ENCODE measurements around the gene IPMK. TPM values are rescaled to one million over a fixed set of nuclear protein-coding genes. Genes with fewer than 3 reads are reported as not detected.

IPMK gene
- total RNA-seq (2014; rRNA removed; shearing (Covaris generic)) (17.6 and 17.8 TPM in 2 replicates), polyA plus RNA-seq (2016; fragmentation: Nextera tagmentation; extraction: Ambion mirVana) (5.5 and 6.2 TPM in 2 replicates)
- long read RNA-seq, partial matches to known transcripts: 1 of 1 reads
- long read RNA-seq, other reads (novel, unspliced or antisense): 0 of 1 reads

GRCh38 chr10:58267713-58268453 lies at the start of gene IPMK:
Gene IPMK (minus strand): TSS chr10:58267894. CDS start chr10:58267611, 283 bp downstream.
- H3K27ac Mint-ChIP-seq: peak within 1 kb of the TSS; percentile 93
- Histone ChIP-seq H2AFZ (peak within 1 kb of the TSS; percentile 77), H3F3A (replicated peaks; ENCODE audit: low read depth) (no peaks in the 10 kb centered on the region; the same call in 1 of the 2 replicates), H3K27me3 (ENCODE audit: insufficient read depth) (no peaks in the 10 kb centered on the region), H3K4me1 (ENCODE audit: insufficient read depth) (peaks cover 32% of the 10 kb centered on the region), H3K4me2 (peak within 1 kb of the TSS; percentile 91), H4K20me1 (replicated peaks; ENCODE audit: insufficient read depth) (no peaks in the 10 kb centered on the region), H3K4me3 (peak within 1 kb of the TSS; percentile 80), H3K9me2 (ENCODE audit: insufficient read depth) (no peaks in the 10 kb centered on the region), H3K79me2 (replicated peaks; ENCODE audit: insufficient read depth) (peaks cover 74% of the 10 kb centered on the region), H3K27ac (ENCODE audit: low read depth) (peak within 1 kb of the TSS; percentile 83), H3K36me3 (ENCODE audit: insufficient read depth) (no peaks in the 10 kb centered on the region)
- H3K27me3 Mint-ChIP-seq (ENCODE audit: insufficient read depth, low read depth, poor library complexity): peaks cover 7% of the 10 kb centered on the region
- peak within 1 kb of the TSS; percentile 97 for H3K4me3 Mint-ChIP-seq
- peaks cover 3% of the 10 kb centered on the region; the same call in 2 of the 3 replicates for H3K9me3 Mint-ChIP-seq
- ATAC-seq (peak; percentile 69), DNase-seq (ENCODE audit: low spot score) (peak; percentile 94)
- peaks cover 32% of the 10 kb centered on the region for H3K4me1 Mint-ChIP-seq
- peaks cover 6% of the 10 kb centered on the region; the same call in 1 of the 3 replicates for H3K36me3 Mint-ChIP-seq (ENCODE audit: low read depth)
- peak; percentile 63 for TF ChIP-seq POLR2AphosphoS5 (IDR thresholded peaks at IDR 0.05; ENCODE audit: low read depth)
- TF ChIP-seq CREB1 (CRISPR knock-in tag; IDR thresholded peaks at IDR 0.05; ENCODE audit: low read depth): peak; percentile 75; the same call in 1 of the 2 replicates
- TF ChIP-seq ZNF114 (CRISPR knock-in tag; IDR thresholded peaks at IDR 0.05): no peak
- TF ChIP-seq CTCF (conservative IDR thresholded peaks at IDR 0.05; ENCODE audit: low read depth in 2 of 2): no peak

GRCh38 chr10:58316874-58317273 lies 49.2 kb upstream of the IPMK start:
- H3K36me3 Mint-ChIP-seq (ENCODE audit: low read depth): no peaks in the 10 kb centered on the region
- H3K4me1 Mint-ChIP-seq: no peaks in the 10 kb centered on the region
- Histone ChIP-seq H3K9me2 (ENCODE audit: insufficient read depth) (no peaks in the 10 kb centered on the region), H3K4me3 (no peak overlapping the region), H4K20me1 (replicated peaks; ENCODE audit: insufficient read depth) (no peaks in the 10 kb centered on the region), H3K79me2 (replicated peaks; ENCODE audit: insufficient read depth) (no peaks in the 10 kb centered on the region), H3F3A (replicated peaks; ENCODE audit: low read depth) (no peaks in the 10 kb centered on the region), H3K4me1 (ENCODE audit: insufficient read depth) (no peaks in the 10 kb centered on the region), H3K27ac (ENCODE audit: low read depth) (no peak overlapping the region), H2AFZ (no peak overlapping the region), H3K4me2 (no peak overlapping the region), H3K27me3 (ENCODE audit: insufficient read depth) (no peaks in the 10 kb centered on the region), H3K36me3 (ENCODE audit: insufficient read depth) (no peaks in the 10 kb centered on the region)
- no peak for DNase-seq (ENCODE audit: low spot score)
- ATAC-seq: no peak
- no peak overlapping the region for H3K27ac Mint-ChIP-seq
- H3K4me3 Mint-ChIP-seq: no peak overlapping the region
- H3K9me3 Mint-ChIP-seq: no peaks in the 10 kb centered on the region
- H3K27me3 Mint-ChIP-seq (ENCODE audit: insufficient read depth, low read depth, poor library complexity): no peaks in the 10 kb centered on the region
- TF ChIP-seq, protein P1, sequence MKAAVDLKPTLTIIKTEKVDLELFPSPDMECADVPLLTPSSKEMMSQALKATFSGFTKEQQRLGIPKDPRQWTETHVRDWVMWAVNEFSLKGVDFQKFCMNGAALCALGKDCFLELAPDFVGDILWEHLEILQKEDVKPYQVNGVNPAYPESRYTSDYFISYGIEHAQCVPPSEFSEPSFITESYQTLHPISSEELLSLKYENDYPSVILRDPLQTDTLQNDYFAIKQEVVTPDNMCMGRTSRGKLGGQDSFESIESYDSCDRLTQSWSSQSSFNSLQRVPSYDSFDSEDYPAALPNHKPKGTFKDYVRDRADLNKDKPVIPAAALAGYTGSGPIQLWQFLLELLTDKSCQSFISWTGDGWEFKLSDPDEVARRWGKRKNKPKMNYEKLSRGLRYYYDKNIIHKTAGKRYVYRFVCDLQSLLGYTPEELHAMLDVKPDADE (IDR thresholded peaks at IDR 0.05): no peak
- TF ChIP-seq ZNF114 (CRISPR knock-in tag; IDR thresholded peaks at IDR 0.05) (no peak), CTCF (conservative IDR thresholded peaks at IDR 0.05; ENCODE audit: low read depth in 2 of 2) (no peak), STAT1 (IDR thresholded peaks at IDR 0.05; ENCODE audit: unreplicated experiment) (no peak), JUNB (IDR thresholded peaks at IDR 0.05; ENCODE audit: unreplicated experiment) (no peak), POLR2AphosphoS5 (IDR thresholded peaks at IDR 0.05; ENCODE audit: low read depth) (no peak), EZH2 (IDR thresholded peaks at IDR 0.05; ENCODE audit: low read depth, unreplicated experiment) (no peak), NANOG (IDR thresholded peaks at IDR 0.05; ENCODE audit: borderline replicate concordance) (no peak)

Data from GM23338 (cell line).